BE2C (cell line): ENCODE data around the gene PCIF1.

Experiments
- DNase-seq: peaks from one replicate; pipeline ENCODE4 v3.0.0-alpha.2; 2020
- H3K27me3 ChIP-seq: fragments of 250-450 bp; sonication (Bioruptor Pico); 2 replicates; pipeline ENCODE4 v1.5.1; 2020; ENCODE audit warnings: mild to moderate bottlenecking
- H3K36me3 ChIP-seq: fragments of 250-450 bp; sonication (Bioruptor Pico); 2 replicates; pipeline ENCODE4 v1.5.1; 2020; ENCODE audit warnings: mild to moderate bottlenecking
- H3K4me1 ChIP-seq: fragments of 250-450 bp; sonication (Bioruptor Pico); 2 replicates; pipeline ENCODE4 v1.5.1; 2020
- H3K4me3 ChIP-seq: 2 replicates; pipeline ENCODE4 v1.5.1; 2011; ENCODE audit warnings: low read depth, low read length
- H3K9me3 ChIP-seq: fragments of 250-450 bp; sonication (Bioruptor Pico); 2 replicates; pipeline ENCODE4 v1.5.1; 2020
- TF ChIP-seq, protein P1 (sequence below): IDR thresholded peaks from 2 replicates; pipeline ENCODE4 v1.5.1; 2012; ENCODE audit warnings: mild to moderate bottlenecking, low read depth, low read length

Gene PCIF1

DNA sequence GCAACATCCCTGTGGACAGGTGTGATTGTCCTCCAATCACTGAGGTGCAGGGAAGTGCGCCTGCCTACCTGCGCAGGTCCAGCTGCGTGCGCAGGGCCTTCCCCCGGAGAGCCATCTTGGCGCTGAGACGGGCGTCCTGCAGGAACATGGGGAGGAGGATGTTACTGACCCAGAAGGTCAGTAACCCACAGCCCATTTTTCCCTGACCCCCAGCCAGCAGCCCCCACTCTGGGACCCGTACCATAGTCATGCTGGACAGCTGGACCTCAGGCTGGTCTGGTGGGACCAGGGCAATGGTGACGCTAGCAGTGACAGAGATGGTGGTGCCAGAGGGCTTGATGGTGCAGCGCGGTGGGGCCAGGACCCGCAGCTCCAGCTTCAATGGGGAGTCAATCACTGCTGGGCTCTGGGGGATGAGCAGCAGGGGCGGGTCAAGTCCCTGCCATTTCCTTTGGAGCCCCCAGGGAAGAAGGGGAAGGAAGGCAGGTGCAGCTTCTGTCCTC is 32.2 kb upstream of the PCIF1 start:
- H3K9me3 ChIP-seq: no peaks in the 10 kb centered on the region
- H3K4me3 ChIP-seq: no peak overlapping the region
- H3K4me1 ChIP-seq: no peaks in the 10 kb centered on the region
- peaks cover 17% of the 10 kb centered on the region for H3K36me3 ChIP-seq
- DNase-seq: no peak
- H3K27me3 ChIP-seq: no peaks in the 10 kb centered on the region
- TF ChIP-seq, protein P1, sequence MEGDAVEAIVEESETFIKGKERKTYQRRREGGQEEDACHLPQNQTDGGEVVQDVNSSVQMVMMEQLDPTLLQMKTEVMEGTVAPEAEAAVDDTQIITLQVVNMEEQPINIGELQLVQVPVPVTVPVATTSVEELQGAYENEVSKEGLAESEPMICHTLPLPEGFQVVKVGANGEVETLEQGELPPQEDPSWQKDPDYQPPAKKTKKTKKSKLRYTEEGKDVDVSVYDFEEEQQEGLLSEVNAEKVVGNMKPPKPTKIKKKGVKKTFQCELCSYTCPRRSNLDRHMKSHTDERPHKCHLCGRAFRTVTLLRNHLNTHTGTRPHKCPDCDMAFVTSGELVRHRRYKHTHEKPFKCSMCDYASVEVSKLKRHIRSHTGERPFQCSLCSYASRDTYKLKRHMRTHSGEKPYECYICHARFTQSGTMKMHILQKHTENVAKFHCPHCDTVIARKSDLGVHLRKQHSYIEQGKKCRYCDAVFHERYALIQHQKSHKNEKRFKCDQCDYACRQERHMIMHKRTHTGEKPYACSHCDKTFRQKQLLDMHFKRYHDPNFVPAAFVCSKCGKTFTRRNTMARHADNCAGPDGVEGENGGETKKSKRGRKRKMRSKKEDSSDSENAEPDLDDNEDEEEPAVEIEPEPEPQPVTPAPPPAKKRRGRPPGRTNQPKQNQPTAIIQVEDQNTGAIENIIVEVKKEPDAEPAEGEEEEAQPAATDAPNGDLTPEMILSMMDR: no peak

DNA sequence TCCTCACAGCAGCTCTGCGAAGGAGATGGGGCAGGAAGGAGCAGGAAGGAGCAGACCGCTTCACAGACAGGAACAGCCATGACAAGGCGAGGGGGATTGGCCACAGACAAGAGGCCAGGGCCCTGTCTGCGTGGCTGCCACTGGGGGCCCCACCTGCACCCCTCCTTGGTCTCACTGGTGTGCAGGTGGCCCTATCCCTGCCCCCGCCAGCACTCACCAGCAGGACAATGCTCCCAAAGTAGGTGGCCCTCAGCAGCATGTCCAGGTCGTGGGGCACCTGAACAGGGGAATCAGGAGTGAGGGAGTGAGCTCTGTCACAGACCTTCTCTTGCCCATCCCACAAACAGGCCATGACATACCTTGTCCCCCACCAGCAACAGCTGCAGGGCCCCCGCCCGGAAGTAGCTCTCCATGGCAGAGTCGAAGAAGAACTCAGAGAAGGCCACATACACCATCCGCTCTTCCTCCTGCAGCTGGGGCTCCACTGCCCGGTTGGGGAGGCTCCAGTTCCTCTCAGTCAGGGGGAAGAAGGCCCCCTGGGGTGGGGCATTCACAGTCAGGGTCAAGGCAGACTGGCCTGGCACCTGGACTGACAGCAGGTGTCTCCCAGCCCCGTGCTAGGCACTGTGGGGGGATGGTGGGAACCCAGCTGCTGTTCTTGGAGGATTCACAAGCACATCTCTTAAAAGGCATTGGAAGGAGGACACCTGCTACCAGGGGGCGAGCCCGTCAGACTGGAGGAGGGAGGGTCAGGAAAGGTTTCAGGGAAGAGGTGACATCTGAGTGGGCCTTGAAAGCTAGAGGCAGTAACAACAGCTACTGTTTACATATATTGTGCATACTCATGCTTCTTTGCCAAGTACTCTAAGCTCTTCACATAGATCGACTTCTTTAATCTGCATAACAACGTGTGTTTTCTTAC is 29.6 kb upstream of the PCIF1 start:
- H3K36me3 ChIP-seq: peaks cover 24% of the 10 kb centered on the region
- H3K9me3 ChIP-seq: no peaks in the 10 kb centered on the region
- TF ChIP-seq, protein P1: no peak
- no peak overlapping the region for H3K4me3 ChIP-seq
- no peak for DNase-seq
- H3K27me3 ChIP-seq: no peaks in the 10 kb centered on the region
- H3K4me1 ChIP-seq: no peaks in the 10 kb centered on the region

DNA sequence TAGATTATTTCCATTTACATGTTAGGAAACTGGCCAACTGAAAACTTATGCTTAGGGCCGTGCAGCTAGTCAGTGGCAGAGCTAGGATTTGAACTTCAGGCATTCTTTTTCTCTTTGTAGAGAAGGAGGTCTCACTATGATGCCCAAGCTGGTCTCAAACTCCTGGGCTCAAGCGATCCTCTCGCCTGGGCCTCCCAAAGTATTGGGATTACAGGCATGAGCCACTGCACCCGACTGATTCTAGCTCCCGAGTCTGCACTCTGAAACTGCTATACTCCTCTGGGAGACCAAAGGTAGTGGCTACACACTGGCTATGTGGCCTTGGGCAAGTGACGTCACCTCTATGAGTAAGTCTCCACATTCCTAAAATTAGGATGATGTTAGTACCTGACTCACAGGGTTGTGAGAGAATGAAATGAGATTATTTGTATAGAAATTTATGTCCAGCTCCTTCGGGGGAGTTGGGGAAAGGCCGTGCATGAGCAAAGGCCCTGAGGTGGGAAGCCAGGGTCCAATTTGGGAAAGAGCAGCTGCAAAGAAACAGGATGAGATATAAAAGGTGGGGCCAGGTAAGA is 28.9 kb upstream of the PCIF1 start:
- Histone ChIP-seq H3K4me1 (no peaks in the 10 kb centered on the region), H3K27me3 (no peaks in the 10 kb centered on the region), H3K9me3 (no peaks in the 10 kb centered on the region), H3K36me3 (peaks cover 25% of the 10 kb centered on the region), H3K4me3 (no peak overlapping the region)
- no peak for DNase-seq
- TF ChIP-seq, protein P1: no peak

DNA sequence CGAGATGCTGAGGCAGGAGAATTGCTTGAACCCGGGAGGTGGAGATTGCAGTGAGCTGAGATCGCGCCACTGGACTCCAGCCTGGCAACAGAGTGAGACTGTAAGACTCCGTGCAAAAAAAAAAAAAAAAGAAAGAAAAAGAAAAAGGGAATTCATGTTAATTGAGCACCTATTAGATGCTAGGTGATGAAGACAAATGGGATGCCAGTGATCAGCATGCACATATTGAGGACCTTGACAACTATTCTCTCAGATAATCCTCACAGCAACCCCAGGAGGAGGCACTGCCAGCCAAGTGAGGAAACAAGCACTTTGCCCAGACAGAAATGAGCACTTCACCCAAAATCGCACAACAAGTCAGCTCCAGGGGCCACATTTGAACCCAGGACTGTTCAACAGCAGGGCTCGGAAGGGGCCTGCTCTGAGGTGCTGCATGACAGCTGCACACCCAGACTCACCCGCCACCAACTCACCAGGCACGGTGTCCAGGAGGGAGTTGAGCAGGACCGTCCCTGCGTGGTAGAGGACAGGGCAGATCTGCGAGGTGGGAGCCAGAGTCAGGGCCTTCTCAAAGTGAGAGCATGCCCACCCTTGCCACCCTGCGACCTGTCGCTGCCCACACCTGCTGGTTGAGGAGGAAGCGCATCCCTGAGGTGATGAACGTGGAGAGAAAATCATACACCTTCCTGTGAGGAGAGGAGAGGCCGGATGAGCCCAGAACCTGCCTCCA is 27.1 kb upstream of the PCIF1 start:
- H3K4me1 ChIP-seq: no peaks in the 10 kb centered on the region
- TF ChIP-seq, protein P1: no peak

DNA sequence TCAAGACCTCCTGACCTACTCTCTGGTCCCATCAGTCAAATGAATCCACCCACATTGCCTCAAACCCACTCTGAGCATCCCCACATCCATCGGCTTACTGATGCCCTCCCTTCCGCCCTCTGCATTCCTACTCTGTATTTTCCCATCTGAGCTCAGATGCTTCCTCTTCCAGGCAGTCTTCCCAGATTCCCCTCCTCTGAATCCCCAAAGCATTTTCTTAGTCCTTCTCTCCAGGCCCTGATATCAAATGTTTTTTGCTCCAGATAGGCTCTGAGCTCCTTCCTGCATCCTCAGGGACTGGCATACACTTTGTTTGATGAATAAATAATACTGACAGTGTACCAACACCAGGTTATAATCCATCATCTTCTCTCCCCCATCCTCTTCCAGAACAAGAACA is 26.4 kb upstream of the PCIF1 start:
- H3K4me1 ChIP-seq: no peaks in the 10 kb centered on the region
- no peak for DNase-seq
- H3K36me3 ChIP-seq: peaks cover 18% of the 10 kb centered on the region
- no peak overlapping the region for H3K4me3 ChIP-seq
- TF ChIP-seq, protein P1: no peak
- no peaks in the 10 kb centered on the region for H3K9me3 ChIP-seq
- no peaks in the 10 kb centered on the region for H3K27me3 ChIP-seq

More for the DNA sequence above, 27.1 kb upstream of the PCIF1 start:
- Histone ChIP-seq H3K36me3 (peaks cover 18% of the 10 kb centered on the region), H3K4me3 (no peak overlapping the region), H3K27me3 (no peaks in the 10 kb centered on the region), H3K9me3 (no peaks in the 10 kb centered on the region)
- no peak for DNase-seq
